HG02973 (cell line): Measurements from ENCODE around the gene SEMG2.

Experiments
- ATAC-seq: cut with Tn5 transposase; IDR thresholded peaks from one replicate; pipeline ENCODE4 v1.9.1; 2021; ENCODE audit warnings: moderate library complexity; ENCODE audit not compliant: unreplicated experiment

Gene SEMG2, protein sequence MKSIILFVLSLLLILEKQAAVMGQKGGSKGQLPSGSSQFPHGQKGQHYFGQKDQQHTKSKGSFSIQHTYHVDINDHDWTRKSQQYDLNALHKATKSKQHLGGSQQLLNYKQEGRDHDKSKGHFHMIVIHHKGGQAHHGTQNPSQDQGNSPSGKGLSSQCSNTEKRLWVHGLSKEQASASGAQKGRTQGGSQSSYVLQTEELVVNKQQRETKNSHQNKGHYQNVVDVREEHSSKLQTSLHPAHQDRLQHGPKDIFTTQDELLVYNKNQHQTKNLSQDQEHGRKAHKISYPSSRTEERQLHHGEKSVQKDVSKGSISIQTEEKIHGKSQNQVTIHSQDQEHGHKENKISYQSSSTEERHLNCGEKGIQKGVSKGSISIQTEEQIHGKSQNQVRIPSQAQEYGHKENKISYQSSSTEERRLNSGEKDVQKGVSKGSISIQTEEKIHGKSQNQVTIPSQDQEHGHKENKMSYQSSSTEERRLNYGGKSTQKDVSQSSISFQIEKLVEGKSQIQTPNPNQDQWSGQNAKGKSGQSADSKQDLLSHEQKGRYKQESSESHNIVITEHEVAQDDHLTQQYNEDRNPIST

DNA sequence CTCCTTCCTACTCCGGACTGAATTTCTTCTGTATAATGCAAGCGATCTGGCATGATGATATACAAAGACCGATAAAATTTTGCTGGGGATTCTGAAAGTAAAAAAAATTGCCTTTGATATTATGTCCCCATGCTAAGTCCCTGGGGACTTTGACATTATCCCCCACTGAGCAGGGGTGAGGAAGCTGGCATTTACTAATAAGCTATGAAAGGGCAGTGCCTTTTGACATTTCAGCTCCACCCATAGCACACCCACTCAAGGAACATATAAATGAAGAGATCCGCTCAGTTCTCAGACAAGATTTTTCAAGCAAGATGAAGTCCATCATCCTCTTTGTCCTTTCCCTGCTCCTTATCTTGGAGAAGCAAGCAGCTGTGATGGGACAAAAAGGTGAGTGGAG, at the start of gene SEMG2:
Gene SEMG2, plus strand, starts transcription at position 298 of the 400 bp plus-strand sequence. Its CDS starts 17 bp downstream, at position 315.
- no peak for ATAC-seq

DNA sequence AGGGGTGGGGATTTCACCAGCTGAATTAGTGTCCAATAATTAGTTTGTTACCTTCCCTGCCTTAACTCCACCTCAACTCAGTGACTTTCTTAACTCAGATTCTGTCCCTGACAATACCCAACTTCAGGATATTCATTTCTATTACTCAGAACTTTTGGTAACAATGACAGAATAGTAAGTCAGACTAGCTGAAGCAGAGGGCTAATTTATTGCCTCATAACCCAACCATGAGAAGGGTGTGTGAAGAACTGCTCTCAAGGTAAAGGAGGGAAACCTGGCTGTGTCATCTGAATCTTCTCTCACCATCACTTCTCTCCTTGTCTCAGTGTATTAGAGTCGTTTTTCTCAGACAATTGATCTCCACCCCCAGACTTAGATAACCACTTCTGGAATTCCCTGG, 47.7 kb upstream of the SEMG2 start:
- no peak for ATAC-seq

DNA sequence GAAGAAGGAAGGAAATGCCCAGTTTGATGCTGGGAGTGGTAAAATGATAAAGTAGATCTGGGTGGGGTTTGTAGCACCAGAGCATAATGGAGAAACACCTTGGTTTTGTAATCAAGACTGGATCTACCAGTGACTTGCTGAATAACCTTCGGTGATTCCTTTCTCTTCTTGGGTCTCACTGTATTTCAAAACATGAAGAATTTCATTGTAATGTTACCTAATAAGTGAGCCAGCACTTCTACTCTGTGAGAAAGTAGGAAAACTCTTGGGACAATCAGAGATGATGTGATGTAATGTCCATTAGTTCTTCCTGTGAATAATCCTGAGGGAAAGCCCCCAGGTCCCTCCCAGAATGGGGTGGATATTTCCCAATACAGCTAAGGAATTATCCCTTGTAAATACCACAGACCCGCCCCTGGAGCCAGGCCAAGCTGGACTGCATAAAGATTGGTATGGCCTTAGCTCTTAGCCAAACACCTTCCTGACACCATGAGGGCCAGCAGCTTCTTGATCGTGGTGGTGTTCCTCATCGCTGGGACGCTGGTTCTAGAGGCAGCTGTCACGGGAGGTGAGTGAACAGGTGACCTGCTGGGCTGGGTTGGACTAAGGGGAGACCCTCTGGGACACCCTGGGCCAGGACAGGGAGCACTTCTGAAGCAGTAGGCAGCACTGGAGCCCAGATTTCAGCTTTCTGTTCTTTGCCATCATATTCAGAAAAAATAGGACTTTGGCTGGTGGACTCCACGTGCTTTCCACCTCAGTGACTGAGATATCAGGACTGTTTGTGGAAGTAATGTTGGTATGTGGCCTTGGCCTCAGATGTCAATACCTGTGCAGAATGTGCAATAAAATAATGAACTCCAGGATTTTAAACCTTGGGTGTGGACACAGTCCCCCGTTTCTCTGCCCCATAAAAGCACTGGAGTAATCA, 46.5 kb upstream of the SEMG2 start, which contains the start of gene PI3:
Gene PI3, plus strand, starts transcription at position 469 of the 931 bp plus-strand sequence. Its CDS starts 21 bp downstream, at position 490.
- ATAC-seq: no peak

DNA sequence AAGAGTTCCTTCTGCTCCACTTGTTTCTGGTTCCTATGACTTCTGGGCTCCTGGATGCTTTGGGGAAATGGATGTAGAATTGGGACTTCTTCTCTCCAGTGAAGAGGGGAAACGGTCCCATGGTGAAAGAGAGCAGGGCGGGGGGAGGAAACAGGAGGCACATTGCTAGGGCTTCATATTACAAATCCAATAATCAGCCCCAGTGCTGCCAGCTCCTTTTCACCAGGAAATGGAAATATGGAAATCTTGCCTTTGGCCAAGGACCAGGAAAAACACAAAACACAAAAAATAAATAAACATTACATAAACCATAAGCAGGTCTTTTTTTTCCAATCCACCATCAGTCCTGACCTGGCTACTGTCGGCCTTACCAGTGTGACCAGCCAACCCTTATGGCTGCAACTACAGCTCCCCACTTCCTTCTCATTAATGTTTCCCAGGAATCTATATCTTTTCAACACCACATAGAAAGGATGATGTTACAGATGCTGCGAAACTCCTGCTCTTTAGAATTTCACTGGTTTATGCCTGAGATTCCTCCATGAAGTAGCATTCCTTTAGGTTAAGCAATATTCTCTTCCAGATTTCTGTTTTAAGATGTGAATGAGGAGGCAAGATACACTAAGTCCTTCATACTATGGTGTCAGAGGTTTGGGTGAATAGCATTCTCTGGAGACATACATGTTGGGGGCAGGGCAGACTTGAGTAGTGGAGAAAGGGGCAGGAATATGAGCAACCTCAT, 44.5 kb upstream of the SEMG2 start:
- no peak for ATAC-seq

DNA sequence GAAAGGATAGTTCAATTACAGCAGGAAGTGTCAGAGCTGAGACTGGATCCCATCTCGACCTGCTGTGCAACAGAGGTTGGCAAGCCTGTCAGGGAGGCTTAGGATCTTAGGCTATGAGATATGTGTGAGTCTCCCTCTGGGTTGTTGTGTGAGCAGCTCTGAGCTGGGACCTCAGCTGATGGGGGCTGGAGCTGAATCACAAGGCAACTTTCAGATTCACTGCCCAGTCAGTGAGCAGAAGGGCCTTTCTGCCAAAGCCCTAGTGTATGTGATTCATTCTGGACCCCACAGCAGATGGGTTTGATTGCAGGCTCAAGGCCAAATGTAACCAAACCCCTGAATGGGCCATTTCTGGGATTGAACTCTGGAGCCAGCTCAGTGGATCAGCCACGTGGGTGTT, 42.0 kb upstream of the SEMG2 start:
- no peak for ATAC-seq

DNA sequence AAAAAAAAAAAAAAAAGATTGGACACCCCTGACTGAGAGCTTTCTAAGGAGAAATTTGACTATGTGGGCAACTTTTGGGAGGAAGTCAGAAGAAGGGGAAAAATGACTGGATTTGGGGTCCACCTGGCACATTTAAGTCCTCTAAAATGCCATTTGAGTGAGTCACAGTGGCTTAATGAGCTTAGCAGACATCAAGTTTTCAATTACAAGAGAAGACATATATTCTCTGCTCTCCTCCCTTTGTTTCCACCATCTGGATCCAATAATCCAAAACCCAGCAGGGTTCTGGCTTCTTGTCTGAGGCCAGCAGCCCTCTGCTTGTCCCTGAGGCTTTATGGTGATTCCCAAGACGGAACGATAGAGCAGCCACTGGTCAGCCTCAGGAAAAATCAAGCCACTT, 39.5 kb upstream of the SEMG2 start:
- no peak for ATAC-seq

DNA sequence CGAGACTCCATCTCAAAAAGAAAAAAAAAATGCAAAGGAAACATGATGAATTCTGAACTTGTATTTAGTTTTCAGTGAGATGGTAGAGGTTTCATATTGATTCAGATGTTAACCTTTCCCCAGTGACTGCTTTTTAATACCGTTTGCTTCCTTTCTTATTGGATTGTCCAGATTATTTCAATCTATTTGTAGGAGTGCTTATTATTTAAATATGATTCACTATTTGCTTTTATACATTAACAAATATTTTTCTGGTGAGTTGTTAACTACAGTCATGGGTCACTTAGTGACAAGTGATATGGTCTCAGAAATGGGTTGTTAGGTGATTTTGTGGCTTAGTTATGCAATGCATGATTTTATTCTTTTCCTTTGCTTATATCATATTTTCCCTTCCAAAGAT, 38.1 kb upstream of the SEMG2 start:
- no peak for ATAC-seq

DNA sequence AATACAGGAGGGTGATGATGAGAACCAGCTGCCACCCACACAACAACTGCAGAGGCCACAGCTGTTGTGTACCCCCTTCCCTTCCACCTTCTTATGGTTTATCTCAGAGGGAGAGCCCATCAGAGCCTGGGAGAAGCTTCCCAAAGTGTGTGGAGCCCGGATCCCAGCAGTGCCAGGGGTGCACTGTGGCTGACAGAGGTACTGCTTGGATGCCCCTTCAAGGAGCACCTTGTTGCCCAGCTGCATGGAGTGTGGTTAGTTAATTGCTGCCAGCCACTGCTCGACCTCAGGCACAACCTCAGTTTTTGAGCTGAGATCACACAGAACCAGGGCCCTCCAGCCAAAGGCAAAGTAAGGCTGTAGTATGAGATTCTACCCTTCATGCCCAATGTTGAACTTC, 33.5 kb upstream of the SEMG2 start:
- no peak for ATAC-seq

DNA sequence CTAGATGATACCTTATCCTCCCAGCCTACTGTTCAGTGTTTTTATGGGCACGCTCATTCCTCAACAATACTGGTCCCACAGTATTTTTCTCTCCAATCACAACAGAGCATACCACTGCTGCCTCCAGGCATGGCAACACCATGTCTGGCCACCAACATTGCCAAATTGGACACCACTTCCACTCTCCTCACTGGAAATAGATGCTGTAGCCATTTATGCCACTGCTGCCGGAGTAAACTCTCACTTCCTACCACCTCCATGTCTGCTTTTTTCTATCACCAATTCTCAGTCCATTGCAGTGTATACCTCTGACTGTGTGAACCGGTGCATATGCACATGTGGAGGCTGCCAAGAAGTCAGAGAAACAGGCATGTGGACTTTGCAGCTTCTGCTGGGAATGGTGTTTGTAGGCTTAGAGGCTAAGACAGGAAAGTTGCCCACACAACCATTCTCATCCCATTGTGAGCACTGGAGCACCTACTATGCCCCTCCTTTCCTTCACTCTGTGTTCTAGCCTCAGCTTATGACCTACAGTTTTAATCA, 32.0 kb upstream of the SEMG2 start:
- no peak for ATAC-seq

DNA sequence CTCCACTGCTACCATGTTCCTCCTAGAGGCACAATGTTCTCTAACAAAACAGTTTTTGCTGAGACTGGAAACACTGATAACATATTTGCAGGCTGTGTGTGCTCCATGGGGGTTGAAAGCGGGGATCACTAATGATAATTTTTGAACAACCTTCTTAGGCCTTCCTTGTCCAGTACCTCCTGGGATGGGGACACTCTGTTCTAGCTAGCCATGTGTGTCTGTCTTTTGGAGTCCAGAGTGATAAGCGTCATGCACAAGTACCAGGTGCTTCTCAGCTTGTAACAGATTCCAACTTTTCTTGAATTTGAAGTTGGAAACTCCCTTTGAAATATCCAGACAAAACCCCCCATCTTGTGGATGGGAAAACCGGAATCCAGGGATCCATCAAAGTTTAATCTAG, 31.3 kb upstream of the SEMG2 start:
- ATAC-seq: no peak

DNA sequence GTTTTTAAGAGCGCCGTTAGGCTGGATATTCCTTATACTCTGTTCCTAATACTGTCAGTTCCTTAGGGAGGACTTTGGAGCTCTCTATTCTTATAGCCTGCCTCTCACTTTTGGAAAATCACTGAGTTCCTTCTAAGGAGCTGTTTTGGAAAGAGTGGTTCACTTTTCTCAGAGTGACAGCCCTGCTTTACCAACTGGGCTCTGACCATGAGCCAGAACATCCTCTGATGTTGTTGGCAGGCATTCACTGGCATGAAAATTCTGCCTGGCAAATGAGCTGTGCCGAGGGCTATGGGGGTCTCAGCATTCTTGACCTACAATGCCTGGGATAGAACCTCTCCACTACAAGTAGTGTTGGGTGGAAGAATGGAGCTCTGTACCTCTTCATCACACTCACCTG, 29.2 kb upstream of the SEMG2 start:
- no peak for ATAC-seq

DNA sequence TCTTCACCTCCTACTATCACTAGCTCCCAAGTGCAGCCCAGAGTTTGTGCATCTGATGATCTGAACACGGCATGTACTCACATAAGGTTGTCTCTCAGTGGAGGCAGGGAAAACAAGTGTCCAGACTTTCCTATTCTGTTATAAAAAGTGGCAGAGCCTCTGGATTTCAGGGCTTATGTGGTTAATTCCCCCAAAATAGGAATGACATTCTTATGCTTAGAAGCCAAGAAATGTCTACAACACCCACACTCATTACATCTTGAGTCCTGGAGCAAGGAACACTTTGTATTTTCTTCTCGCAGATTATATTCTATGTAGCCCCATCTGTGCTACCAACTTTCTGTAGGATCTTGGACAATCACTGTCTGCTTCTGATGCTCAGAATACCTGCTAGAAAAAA, 27.8 kb upstream of the SEMG2 start:
- ATAC-seq: no peak

DNA sequence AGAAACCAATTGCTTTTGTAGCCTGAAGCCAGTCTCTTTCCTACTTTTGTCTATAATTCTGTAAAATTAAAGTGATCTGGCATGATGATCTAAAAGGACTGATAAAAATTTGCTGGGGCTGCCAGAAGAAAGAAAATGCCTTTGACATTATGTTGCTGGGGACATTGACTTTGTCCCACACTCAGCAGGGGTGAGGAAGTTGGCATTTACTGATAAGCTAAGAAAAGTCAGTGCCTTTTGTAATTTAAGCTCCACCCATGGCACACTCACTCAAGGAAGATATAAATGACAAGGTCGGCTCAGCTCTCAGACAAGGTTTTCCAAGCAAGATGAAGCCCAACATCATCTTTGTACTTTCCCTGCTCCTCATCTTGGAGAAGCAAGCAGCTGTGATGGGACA, 14.4 kb upstream of the SEMG2 start, which contains the start of gene SEMG1:
Gene SEMG1, plus strand, starts transcription at position 309 of the 400 bp plus-strand sequence. Its CDS starts 21 bp downstream, at position 330.
- no peak for ATAC-seq

DNA sequence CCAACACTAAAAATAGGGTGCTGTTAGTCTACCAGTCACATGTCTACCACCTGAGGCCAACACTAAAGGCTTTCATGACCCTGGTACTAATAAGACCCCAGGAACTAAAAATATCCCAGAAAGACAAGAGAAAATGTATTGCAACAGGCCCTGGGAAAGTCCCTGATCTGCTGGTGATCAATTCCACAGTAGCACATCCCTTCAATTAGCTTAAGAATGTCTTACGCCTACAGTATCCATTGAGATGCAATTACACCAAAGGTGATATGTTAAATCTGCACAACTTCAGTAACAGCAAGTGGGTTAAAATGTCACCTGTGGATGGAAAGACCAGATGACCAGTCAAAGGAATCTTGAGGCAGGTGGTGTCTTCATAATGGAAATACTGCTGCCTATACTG, 11.2 kb upstream of the SEMG2 start:
- no peak for ATAC-seq

DNA sequence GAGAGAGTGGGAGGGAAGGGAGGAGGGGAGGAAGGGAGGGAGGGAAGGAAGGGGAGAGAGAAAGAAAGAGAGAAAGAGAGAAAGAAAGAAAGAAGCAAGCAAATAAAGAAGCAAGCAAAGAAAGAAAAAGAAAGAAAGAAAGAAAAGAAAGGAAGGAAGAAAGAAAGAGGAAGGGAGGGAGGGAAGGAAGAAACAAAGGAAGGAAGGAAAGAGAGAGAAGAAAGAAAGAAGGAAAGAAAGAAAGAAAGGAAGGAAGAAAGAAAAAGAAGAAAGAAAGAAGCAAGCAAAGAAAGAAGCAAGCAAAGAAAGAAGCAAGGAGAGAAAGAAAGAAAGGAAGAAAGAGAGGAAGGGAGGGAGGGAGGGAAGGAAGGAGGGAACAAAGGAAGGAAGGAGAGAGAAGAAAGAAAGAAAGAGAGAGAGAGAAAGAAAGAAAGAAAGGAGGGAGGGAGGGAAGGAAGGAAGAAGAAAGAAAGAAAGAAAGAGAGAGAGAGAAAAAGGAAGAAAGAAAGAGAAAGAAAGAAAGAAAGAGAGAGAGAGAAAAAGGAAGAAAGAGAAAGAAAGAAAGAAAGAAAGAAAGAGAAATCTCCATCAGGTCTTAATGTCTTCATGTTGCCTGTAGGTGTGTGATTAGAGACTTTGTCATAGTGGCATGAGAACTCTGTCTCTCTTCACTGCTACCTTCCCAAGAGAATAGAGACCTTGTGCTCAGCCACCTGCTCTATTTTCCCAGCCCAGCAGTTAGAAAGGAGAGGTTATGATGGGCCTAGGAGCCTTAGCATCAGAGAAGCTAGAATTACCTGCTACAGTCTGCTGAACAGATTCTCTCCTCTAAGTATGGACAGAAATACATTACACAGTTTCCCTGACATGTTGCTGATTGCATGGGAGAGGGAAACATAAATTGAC, 9.4 kb upstream of the SEMG2 start:
- ATAC-seq: no peak

DNA sequence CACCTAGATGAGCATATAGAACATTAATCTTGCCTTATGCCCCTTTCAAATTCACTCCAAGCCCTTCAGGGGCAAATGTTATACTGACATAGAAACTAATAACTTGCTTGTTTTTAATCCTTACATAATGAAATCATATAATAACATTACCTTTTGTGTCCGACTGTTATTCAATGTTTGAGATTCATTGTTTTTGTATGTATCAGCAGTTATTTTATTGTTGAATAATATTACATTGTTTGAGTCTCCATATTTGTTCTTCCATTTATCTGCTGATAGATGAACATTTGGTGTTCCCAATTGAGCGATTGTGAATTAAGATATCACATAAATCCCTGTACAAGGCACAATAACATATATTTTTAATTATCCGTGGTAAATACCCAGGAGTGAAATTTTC, 8.3 kb upstream of the SEMG2 start:
- ATAC-seq: no peak

DNA sequence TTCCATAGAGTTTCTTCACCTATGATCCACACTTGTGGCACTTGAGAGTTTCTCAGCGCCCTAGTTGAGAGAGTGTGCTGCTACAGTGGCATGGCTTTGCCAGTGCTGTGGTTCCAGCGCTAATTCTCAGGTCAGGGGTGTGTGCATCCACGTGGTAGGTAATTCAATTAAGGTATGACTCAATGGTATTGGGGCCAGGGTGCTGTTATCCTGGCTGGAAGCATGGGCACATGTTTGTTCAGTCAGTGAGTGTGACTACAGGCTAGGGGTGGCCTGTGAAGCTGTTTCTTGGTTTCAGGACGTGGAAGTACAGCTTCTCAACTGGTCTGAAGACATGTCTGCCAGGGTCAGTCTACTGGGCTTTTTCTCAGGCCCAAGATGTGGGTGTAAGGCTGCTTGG, 3.0 kb upstream of the SEMG2 start:
- ATAC-seq: no peak

DNA sequence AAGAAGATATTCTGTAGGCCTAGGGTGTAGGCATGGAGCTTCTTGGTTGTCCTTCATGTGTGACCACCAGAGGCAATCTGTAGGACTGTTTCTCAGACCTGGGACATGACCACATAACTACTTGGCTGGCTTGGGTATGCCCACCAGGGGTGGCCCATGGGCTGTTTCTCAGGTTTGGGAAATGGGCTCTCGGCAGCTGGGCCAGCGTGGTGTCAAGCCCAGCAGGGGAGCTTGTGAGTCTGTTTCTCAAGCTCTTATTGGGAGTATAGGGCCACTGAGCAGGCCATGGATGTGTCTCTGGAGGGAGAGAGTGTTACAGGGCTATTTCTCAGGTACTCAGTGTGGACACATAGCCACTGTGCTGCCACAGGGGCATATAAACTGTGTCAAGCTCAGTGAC, 2.5 kb upstream of the SEMG2 start:
- ATAC-seq: no peak

DNA sequence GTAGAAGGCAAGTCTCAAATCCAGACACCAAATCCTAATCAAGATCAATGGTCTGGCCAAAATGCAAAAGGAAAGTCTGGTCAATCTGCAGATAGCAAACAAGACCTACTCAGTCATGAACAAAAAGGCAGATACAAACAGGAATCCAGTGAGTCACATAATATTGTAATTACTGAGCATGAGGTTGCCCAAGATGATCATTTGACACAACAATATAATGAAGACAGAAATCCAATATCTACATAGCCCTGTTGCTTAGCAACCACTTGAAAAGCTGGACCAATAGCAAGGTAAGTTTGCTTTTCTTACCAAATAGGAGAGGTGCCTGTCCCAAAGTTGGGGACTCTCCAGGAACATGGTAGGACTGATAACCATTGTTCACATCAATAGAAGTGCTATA, 2.0 kb downstream of the SEMG2 start:
- no peak for ATAC-seq
